Fibroblast of peridontal ligament (primary cell): ENCODE measurements around the gene MIGA1.
"Not testable (repeated sequence)": the region's sequence is repeated elsewhere in the genome, so short reads cannot be mapped to it uniquely, and the experiment has no call there.

Source experiments
- DNase-seq: peaks from one replicate; pipeline ENCODE4 v3.0.0-alpha.2; 2010; ENCODE audit errors: extremely low read depth

The MIGA1 gene

DNA sequence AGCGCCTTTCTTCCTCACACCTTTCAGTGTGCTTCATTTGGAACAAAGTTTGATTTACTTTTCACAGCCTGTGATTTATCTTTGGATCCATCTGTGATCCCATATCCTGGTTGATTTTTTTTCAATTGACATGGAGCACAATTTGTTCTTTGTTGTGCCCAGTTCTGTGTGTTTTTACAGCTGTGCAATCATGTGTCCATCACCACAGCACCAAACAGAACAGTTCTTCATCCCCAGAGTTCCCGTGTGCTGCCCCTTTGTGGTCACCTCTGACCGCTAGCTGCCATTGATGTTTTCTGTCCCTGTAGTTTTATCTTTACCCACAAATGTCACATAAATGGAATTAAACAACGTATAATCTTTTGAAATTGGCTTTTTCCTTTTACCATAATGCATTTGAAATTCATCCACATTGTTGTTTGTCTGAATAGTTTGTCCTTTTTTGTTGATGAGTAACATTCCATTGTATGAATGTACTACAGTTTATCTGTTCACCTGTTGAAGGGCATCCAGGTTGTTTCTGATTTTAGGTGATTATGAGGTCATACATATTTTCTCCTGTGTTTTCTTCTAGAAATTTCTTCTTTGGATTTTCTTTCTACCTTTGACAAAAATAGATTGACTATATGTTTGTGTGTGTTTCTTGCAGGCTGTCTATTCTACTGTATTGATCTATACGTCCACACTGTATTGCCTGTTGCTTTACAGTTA is 17.4 kb downstream of the MIGA1 start:
- no peak for DNase-seq

- no peak for DNase-seq
Measured at GRCh38 chr1:77797991-77798390, 18.5 kb downstream of the MIGA1 start.

- no peak for DNase-seq
Measured at GRCh38 chr1:77802026-77802425, 22.6 kb downstream of the MIGA1 start.

DNA sequence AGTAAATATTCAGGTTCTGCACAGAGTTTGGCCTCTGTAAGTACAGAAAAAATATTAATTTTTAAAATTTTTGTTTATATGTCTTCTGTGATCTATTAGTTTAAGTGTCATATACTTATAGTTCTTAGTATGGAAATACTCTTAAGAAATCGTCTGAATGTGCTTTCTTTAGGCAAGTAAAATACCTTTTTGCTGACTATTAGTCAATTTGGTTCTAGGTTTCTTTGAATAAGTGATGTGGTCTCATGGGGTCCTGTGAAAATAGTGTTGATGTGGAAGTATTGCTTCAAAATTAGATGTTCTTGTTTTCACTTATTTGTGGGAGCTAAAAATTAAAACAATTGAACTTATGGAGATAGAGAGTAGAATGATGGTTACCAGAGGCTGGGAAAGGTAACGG is 23.9 kb downstream of the MIGA1 start:
- no peak for DNase-seq

DNA sequence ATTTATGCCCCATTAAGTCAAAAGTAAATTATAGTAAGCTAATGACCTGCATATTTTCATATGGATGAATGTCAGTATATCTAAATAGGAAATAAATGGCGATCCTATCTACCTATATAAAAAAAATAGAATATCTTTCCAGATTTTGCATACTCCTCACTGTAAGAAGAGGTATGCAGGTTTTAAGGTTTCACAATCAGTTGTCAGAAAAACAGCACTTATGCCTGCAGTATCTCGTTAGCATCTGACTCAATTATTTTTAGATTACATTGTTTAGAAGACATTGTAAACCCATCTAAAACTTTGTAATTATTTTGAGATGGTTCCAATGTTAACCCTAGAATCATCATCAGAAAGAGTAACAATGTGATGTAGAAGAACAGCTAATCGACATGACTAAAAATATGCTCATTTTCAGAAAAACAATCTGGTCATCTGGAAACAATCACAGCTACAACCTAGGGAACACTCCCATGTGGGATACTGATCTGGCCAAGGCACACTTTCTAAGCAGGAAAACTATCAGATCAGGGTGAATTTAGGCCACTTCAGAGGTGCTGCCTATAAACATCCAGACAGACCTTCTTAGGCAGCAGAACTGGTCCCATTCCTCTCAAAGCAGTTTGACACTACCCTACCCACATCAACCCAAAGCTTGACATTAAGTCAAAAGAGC is 30.5 kb downstream of the MIGA1 start:
- DNase-seq = not testable (repeated sequence)

- DNase-seq = not testable (repeated sequence)
Measured at GRCh38 chr1:77811589-77811988, 32.1 kb downstream of the MIGA1 start.

DNA sequence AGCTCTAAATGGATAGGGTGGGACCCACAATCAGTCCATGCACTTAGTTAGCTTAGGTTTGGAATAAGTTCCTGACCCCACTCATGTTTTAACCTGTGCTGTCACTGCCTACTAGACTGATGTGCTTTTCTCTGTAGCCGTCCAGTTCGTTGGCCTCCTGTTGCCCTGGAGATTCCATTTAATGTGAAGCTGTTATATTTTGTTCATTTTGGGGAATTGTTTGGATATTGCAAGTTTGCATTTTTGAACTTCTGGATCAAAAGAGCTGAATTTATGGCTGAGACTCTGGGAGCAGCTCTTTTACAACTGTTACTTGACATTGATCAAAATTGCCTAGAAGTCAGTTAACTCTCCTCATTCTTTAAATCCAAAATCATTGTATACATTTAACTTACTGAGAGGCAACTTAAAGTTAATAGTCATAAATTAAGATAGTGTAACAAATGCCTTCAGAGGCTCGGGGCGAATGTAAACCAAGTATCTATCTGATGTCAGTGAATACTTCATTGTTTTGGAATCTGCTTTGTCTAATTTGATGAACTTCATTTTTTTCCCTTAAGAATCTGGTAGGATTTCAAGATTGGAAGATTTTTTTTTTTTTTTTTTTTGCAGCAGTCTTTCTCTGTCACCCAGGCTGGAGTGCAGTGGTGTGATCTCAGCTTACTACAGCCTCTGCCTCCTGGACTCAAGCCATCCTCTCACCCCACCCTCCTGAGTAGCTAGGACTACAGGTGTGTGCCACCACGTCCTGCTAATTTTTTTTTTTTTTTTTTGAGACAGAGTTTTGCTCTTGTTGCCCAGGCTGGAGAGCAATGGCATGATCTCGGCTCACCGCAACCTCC is 38.1 kb downstream of the MIGA1 start:
- no peak for DNase-seq

DNA sequence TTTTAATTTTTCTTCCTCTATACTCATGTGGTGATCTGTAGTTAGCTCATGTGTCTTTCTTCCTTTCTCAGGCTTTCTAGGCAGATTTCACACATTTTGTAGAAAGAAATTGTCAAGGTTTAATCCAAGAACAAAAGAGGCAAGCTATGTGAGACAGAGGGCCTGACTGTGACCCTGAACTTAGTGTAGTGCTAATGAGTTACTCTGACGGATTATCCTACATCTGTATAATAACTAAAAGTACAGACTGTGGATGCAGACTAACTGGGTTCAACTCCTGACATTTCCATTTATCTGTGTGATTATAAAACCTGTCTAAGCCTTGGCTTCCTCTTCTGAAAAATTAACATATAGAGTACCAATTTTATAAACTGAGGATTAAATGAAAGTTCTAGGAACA is 40.7 kb downstream of the MIGA1 start:
- DNase-seq = no peak

- DNase-seq = peak; percentile 65
Measured at GRCh38 chr1:77824079-77824478, 44.6 kb downstream of the MIGA1 start.

DNA sequence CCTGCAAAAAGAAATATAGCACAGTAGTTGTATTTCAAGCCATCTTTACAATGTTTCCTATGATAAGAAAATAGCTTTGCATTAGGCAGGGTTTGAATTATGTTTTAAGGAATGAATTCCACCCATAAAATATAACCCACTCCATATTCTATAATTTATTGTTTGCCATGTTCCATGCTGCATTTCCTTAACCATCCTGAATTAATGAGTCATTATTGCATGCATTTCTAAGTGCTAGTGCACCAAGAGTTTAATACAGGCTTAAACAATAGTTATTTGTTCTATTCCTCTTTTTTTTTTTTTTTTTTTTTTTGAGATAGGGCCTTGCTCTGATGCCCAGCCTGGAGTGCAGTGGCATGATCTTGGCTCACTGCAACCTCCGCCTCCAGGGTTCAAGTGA is 45.2 kb downstream of the MIGA1 start:
- no peak for DNase-seq

DNA sequence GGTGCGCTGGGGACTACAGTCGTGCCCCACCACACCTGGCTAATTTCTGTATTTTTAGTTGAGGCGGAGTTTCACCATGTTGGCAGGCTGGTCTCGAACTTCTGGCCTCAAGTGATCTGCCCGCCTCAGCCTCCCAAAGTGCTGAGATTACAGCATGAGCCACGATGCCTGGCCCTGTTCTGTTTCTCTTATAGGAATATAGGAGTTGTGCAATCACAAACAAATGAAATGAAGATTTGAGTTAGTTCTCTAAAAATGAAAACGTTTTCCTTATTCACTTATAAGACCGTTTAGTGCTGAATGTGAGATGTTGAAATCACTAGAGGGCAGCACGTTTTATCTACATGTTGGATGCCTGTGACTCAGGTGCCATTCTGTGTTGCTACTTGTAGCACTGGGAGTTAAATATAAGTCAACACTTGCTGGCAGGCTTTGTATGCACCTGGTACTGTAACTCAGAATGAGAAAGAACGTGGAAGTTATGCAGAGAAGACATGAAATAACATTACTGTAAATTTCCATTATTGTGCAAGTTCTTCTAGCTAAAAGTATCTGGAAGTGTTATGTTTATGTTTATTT is 45.8 kb downstream of the MIGA1 start:
- peak; percentile 85 for DNase-seq

DNA sequence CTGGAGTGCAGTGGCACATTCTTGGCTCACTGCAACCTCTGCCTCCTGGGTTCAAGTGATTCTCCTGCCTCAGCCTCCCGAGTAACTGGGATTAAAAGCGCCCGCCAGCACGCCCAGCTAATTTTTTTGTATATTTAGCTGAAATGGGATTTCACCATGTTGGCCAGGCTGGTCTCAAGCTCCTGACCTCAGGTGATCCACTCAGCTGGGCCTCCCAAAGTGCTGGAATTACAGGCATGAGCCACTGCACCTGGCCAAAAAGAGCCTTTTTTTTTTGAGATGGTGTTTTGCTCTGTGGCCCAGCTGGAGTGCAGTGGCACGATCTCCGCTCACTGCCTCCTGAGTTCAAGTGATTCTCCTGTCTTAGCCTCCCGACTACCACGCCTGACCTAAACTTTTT is 47.4 kb downstream of the MIGA1 start:
- DNase-seq = not testable (repeated sequence)

DNA sequence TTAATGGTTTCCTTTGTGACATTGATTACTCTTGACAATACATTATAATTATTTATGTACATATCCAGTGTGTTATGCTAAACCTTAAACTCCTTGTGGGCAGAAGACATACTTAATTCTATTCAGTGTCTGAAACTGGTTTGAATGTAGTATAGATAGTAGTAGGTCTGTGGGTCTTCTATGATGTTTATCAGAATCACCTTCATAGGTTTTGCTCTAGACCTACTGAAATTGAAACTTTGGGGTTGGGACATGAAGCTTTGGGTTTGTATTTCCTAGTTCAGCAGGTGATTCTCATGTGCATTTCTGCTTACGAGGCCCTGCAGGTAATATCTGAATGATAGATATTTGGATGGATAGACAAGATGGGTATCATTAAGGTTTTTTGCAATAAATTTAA is 48.6 kb downstream of the MIGA1 start:
- DNase-seq = no peak

DNA sequence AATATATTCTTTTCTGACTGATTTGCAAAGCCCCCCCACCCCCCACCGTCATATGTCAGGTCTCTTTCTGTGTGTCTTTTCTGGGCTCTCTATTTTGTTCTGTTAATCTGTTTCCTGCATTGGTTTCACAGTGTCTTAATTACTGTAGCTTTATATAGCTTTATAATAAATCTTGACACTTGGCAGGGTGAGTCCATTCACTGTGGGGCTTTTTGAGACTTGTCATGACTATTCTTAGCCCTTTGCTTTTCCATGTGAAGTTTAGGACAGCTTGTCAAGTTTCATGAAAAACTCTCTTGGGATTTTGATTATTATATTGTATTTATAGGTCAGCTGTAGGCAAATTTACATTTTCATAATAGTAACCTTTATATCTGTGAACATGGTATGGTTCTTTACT is 50.4 kb downstream of the MIGA1 start:
- DNase-seq = no peak

- DNase-seq = no peak
Measured at GRCh38 chr1:77830946-77831345, 51.5 kb downstream of the MIGA1 start.

DNA sequence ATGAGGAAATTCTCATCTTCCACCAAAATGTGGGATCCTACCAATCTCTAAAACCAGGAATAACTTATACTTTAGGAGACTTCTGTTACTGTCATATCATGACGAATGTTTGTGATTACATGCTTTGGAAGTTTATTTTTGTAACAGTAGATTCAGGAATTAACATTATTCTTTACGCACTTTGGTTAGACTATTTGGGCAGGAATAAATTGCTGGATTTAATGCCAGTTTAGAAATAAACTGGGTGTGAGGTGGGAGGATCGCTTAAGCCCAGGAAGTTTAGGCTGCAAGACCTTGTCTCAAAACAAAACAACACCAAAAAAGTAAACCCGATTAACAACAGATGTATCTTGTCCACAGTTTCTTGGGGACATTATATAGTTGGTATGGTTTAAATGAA is 52.1 kb downstream of the MIGA1 start:
- DNase-seq = peak; percentile 62

- DNase-seq = peak; percentile 64
Measured at GRCh38 chr1:77831976-77832711, 52.7 kb downstream of the MIGA1 start.

- peak; percentile 99 for DNase-seq
Measured at GRCh38 chr1:77832901-77833300, 53.5 kb downstream of the MIGA1 start.

DNA sequence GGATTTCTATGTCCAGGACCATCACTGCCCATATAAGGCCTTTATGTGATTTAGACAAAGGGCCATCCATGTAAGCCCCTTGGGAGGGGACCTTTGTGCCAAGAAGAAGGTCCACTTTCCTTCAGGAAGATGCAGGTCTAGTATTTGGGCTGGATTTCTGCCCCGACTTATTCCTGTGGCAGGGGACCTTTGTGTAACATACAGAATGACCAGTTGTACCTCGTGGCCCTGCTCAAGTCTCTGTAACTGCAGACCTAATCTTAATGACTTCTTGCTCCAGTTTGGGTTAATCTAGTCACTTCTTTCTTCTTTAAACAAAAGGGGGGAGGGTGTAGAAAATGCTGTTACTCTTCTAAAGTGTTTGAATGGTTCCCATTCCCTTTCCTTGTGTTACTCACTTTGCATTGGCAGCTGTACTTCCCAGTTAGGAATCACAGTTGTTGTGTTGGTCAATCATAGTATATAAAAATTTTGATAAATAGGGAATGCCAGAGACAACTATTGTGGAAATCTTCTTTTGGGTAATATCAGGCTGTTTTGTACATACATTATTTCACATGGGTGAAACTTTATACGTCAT is 54.2 kb downstream of the MIGA1 start:
- DNase-seq = peak; percentile 17

DNA sequence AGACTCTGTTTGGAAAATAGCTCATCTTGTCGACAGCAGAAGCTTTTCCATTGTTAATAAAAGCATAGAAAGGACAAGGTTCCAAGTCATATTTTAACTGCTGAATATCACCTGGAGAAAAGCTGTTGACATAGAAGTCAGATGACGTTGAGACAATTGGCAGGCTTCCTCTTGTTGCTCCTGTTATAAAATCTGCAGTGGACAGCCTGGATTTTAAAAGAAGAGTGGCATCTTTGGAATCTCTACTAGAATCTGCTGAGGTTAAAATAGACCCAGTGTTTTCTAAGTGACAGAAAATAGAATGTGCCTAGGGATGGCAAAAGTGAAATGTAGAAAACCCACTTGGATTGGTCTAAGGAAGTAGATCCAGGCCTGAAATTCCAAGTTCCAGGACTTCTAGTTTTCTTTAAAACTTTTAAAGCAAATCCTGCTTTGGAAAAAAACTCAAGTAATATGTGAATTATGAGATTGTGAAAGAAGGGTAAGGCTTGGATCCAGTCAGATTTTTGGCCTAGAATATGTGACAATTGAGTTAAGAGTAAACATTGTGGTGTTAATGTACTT is 55.4 kb downstream of the MIGA1 start:
- DNase-seq = peak; percentile 81

- no peak for DNase-seq
Measured at GRCh38 chr1:77841574-77841973, 62.1 kb downstream of the MIGA1 start.
